Fibroblast of lung (primary cell): ENCODE data around the gene TMEM121.

Source experiments
- EZH2 ChIP-seq: IDR thresholded peaks from 2 replicates; pipeline ENCODE4 v1.5.1; 2012; ENCODE audit warnings: low read length, control low read depth, mild to moderate bottlenecking; ENCODE audit errors: missing control alignments
- TF ChIP-seq, protein P1 (sequence below), 2 donors: IDR thresholded peaks in 1 of 2; conservative IDR thresholded peaks in 1 of 2; 1 replicate in 1 of 2; 2 replicates in 1 of 2; pipeline ENCODE4 v1.5.1; 2011 to 2012; ENCODE audit warnings: low read length in 2 of 2, control low read depth in 1 of 2, inconsistent platforms in 1 of 2, low read depth in 1 of 2, mild to moderate bottlenecking in 1 of 2

- TF ChIP-seq, protein P1, sequence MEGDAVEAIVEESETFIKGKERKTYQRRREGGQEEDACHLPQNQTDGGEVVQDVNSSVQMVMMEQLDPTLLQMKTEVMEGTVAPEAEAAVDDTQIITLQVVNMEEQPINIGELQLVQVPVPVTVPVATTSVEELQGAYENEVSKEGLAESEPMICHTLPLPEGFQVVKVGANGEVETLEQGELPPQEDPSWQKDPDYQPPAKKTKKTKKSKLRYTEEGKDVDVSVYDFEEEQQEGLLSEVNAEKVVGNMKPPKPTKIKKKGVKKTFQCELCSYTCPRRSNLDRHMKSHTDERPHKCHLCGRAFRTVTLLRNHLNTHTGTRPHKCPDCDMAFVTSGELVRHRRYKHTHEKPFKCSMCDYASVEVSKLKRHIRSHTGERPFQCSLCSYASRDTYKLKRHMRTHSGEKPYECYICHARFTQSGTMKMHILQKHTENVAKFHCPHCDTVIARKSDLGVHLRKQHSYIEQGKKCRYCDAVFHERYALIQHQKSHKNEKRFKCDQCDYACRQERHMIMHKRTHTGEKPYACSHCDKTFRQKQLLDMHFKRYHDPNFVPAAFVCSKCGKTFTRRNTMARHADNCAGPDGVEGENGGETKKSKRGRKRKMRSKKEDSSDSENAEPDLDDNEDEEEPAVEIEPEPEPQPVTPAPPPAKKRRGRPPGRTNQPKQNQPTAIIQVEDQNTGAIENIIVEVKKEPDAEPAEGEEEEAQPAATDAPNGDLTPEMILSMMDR (conservative IDR thresholded peaks at IDR 0.05 in 1 of 2, IDR thresholded peaks at IDR 0.05 in 1 of 2; ENCODE audit: low read depth in 1 of 2, low read length in 2 of 2): no peak
- TF ChIP-seq EZH2: no peak
These were observed 36.2 kb upstream of the TMEM121 start for GRCh38 chr14:105490267-105490571.
